ENCODE data around the gene BANP.
"Not testable (repeated sequence)": the region's sequence is repeated elsewhere in the genome, so short reads cannot be mapped to it uniquely, and the experiment has no call there.

BANP gene

DNA sequence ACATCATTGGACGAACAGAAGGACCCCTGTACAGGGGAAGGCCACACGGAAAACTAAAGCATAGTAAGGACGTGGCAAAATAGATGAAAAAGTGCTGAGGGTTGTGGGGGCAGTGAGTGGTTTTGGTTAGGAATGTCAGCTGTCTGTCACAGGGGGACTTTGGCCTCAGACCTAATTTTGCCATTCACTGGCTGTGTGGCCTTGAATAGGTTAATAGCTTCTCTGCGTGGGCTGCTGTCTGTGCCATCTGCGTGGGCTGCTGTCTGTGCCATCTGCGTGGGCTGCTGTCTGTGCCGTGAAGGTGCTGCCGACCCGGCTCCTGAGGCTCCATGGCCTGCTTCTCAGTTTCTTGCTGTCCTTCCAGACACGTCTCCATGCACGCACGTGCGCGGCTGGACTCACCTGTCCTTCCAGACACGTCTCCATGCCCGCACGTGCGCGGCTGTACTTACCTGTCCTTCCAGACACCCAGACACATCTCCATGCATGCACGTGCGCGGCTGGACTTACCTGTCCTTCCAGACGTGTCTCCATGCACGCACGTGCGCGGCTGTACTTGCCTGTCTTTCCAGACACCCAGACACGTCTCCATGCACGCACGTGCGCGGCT lies 47.1 kb downstream of the BANP start:
- not testable (repeated sequence) for H3K27me3 ChIP-seq (ENCODE audit: insufficient read depth, low read length); H2AFZ ChIP-seq (ENCODE audit: low read length, unreplicated experiment); H3K4me3 ChIP-seq (ENCODE audit: low read depth, low read length); H3K27ac ChIP-seq (ENCODE audit: low read depth, low read length); H3K79me2 ChIP-seq (ENCODE audit: control insufficient read depth, insufficient read depth, low read length, unreplicated experiment); H3K4me1 ChIP-seq (ENCODE audit: control insufficient read depth, insufficient read depth, low read length, unreplicated experiment); H3K36me3 ChIP-seq (ENCODE audit: insufficient read depth, low read length)

DNA sequence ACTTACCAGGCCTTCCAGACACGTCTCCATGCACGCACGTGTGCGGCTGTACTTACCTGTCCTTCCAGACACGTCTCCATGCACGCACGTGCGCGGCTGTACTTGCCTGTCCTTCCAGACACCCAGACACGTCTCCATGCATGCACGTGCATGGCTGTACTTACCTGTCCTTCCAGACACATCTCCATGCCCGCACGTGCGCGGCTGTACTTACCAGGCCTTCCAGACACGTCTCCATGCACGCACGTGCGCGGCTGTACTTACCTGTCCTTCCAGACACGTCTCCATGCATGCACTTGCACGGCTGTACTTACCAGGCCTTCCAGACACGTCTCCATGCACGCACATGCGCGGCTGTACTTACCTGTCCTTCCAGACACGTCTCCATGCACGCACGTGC lies 47.8 kb downstream of the BANP start:
- not testable (repeated sequence) for H3K79me2 ChIP-seq (ENCODE audit: control insufficient read depth, insufficient read depth, low read length, unreplicated experiment); H2AFZ ChIP-seq (ENCODE audit: low read length, unreplicated experiment); H3K4me3 ChIP-seq (ENCODE audit: low read depth, low read length)

DNA sequence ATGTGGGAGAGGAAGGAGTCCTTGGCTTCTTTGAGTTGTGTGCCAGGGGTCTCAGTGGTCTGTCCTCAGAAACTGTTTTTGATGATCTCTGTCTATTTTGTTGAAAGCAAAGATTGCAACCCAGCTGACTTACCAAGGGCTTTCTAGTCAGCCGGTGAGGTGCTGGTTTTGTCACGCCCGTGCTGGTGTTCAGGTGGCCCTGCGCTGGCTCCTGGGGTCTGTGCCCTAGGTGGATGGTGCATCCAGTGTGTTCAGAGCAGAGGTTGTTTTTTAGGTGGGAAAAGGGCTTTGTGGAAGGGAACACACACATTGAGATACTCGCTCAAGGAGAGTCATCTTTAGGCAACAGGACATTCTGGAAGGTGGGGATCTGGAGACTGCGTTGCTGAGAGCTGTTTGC lies 51.0 kb downstream of the BANP start:
- Histone ChIP-seq H3K27me3 (ENCODE audit: insufficient read depth, low read length) (no peaks in the 10 kb centered on the region), H3K4me3 (ENCODE audit: low read depth, low read length) (no peak overlapping the region), H3K36me3 (ENCODE audit: insufficient read depth, low read length) (no peaks in the 10 kb centered on the region), H3K4me1 (ENCODE audit: control insufficient read depth, insufficient read depth, low read length, unreplicated experiment) (no peaks in the 10 kb centered on the region), H3K79me2 (ENCODE audit: control insufficient read depth, insufficient read depth, low read length, unreplicated experiment) (no peaks in the 10 kb centered on the region), H2AFZ (ENCODE audit: low read length, unreplicated experiment) (no peak overlapping the region), H3K27ac (ENCODE audit: low read depth, low read length) (no peak overlapping the region)

More for the DNA sequence above, 47.8 kb downstream of the BANP start:
- H3K27ac ChIP-seq (ENCODE audit: low read depth, low read length); H3K4me1 ChIP-seq (ENCODE audit: control insufficient read depth, insufficient read depth, low read length, unreplicated experiment); H3K27me3 ChIP-seq (ENCODE audit: insufficient read depth, low read length); H3K36me3 ChIP-seq (ENCODE audit: insufficient read depth, low read length): not testable (repeated sequence)

DNA sequence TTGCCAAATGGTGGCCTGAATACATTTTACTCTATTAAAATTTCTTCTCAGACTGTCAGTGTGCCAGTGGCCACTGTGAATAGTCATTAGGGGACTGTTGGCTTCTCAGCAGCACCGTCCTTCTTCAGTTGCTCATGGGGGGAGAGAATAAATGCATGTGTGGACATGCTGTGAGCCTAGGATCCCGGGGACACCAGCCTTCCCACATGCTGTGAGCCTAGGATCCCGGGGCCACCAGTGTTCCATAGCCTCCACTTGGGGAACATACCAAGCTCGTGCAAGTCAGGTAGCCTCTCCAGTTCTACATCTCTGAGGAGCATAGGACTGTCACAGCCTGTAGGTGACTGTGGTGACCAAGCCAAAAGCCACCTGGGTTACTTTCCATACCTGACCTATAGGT lies 51.5 kb downstream of the BANP start:
- H3K79me2 ChIP-seq (ENCODE audit: control insufficient read depth, insufficient read depth, low read length, unreplicated experiment), result no peaks in the 10 kb centered on the region
- H3K4me3 ChIP-seq (ENCODE audit: low read depth, low read length), result no peak overlapping the region
- H3K36me3 ChIP-seq (ENCODE audit: insufficient read depth, low read length), result peaks cover under 1% of the 10 kb centered on the region; the same call in 1 of the 2 replicates
- no peaks in the 10 kb centered on the region for H3K27me3 ChIP-seq (ENCODE audit: insufficient read depth, low read length)
- no peak overlapping the region for H3K27ac ChIP-seq (ENCODE audit: low read depth, low read length)
- H2AFZ ChIP-seq (ENCODE audit: low read length, unreplicated experiment), result no peak overlapping the region
- H3K4me1 ChIP-seq (ENCODE audit: control insufficient read depth, insufficient read depth, low read length, unreplicated experiment), result no peaks in the 10 kb centered on the region

DNA sequence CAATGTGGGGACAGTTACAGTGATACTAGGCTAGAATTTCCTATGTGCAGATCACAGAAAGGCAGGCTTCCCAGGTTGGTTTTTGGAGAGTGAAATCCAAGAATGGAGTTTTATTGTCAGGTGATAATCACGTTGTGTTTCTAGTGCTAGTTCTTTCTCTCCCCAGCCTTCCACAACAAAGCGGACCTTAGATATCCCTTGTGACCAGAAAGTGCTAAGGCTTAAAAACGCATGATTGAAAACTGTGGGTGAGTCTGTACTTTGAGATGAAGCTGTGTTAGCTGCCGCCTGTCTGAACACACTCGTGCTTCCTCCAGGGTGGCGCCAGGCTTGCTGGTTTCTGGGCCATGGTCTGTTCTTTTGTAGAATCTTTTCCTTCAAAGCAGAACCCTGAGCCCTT lies 52.1 kb downstream of the BANP start:
- no peaks in the 10 kb centered on the region for H3K79me2 ChIP-seq (ENCODE audit: control insufficient read depth, insufficient read depth, low read length, unreplicated experiment)
- peaks cover 4% of the 10 kb centered on the region; the same call in 1 of the 2 replicates for H3K36me3 ChIP-seq (ENCODE audit: insufficient read depth, low read length)
- no peaks in the 10 kb centered on the region for H3K4me1 ChIP-seq (ENCODE audit: control insufficient read depth, insufficient read depth, low read length, unreplicated experiment)
- no peak overlapping the region for H3K27ac ChIP-seq (ENCODE audit: low read depth, low read length)
- H2AFZ ChIP-seq (ENCODE audit: low read length, unreplicated experiment), result no peak overlapping the region
- no peaks in the 10 kb centered on the region for H3K27me3 ChIP-seq (ENCODE audit: insufficient read depth, low read length)
- H3K4me3 ChIP-seq (ENCODE audit: low read depth, low read length), result no peak overlapping the region

DNA sequence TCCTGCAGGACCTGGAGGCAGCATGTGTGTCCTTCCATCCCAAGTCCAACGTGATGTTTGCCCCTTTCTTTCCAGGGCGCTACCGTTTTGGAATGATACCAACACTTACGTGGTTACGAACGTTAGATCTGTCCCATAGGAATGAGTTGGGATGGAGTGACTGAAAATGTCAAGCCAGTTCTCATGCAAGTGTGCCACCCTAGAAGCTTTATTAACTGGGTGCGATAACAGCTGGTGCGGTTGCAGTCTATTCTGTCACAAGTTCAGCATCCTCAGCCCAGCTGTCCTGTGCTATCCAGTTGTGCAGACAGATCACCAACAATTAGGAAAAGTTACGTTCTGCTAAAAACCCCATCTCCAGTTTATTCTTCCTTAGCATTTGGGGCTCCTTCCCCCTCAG lies 52.5 kb downstream of the BANP start:
- no peaks in the 10 kb centered on the region for H3K79me2 ChIP-seq (ENCODE audit: control insufficient read depth, insufficient read depth, low read length, unreplicated experiment)
- no peaks in the 10 kb centered on the region for H3K4me1 ChIP-seq (ENCODE audit: control insufficient read depth, insufficient read depth, low read length, unreplicated experiment)
- H3K27me3 ChIP-seq (ENCODE audit: insufficient read depth, low read length), result no peaks in the 10 kb centered on the region
- no peak overlapping the region for H2AFZ ChIP-seq (ENCODE audit: low read length, unreplicated experiment)
- no peak overlapping the region for H3K4me3 ChIP-seq (ENCODE audit: low read depth, low read length)
- no peak overlapping the region for H3K27ac ChIP-seq (ENCODE audit: low read depth, low read length)
- H3K36me3 ChIP-seq (ENCODE audit: insufficient read depth, low read length), result peaks cover 4% of the 10 kb centered on the region; the same call in 1 of the 2 replicates

DNA sequence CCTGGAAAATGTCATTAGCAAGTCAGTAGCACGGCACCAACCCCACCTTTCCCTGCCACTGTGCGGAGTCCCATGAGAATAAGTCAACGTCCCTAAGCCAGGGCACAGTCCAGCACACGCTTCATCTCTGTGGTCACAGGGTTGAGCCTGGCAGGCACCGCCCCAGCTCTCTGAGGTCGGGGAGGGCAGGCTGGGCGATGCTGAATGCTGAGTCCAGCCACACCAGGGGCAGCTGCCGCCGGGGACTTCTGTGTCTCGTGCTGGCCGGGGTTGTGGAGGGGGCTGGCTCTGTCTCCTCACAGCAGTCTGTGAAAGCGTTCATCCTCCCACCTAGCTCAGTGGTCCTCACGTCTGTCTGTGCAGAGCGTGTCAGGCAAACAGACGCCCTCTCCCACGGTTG lies 53.2 kb downstream of the BANP start:
- Histone ChIP-seq H3K79me2 (ENCODE audit: control insufficient read depth, insufficient read depth, low read length, unreplicated experiment) (no peaks in the 10 kb centered on the region), H3K27me3 (ENCODE audit: insufficient read depth, low read length) (no peaks in the 10 kb centered on the region), H3K4me3 (ENCODE audit: low read depth, low read length) (no peak overlapping the region), H3K36me3 (ENCODE audit: insufficient read depth, low read length) (peaks cover 4% of the 10 kb centered on the region; the same call in 1 of the 2 replicates), H3K4me1 (ENCODE audit: control insufficient read depth, insufficient read depth, low read length, unreplicated experiment) (no peaks in the 10 kb centered on the region), H3K27ac (ENCODE audit: low read depth, low read length) (no peak overlapping the region), H2AFZ (ENCODE audit: low read length, unreplicated experiment) (no peak overlapping the region)

DNA sequence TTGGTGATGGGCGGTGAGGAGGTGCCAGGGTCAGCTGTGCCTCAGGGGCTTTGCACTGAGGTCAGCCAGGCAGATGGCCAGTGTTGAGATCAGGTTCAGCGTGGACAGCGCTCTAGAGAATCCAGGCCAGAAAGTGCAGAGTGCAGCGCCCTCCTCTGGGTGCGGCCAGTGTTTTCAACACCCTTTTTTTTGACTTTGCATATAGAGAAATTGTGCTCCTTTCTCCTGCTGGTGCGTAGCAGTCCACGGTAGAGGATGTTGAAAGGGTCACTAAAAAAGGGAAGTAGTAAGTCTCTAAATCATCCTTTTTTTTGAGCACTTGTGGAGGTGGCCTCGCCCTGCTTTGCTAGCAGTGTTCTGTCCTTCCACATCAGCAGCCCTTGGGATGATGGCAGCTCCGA lies 53.9 kb downstream of the BANP start:
- Histone ChIP-seq H3K36me3 (ENCODE audit: insufficient read depth, low read length) (peaks cover 4% of the 10 kb centered on the region; the same call in 1 of the 2 replicates), H3K4me3 (ENCODE audit: low read depth, low read length) (no peak overlapping the region), H3K79me2 (ENCODE audit: control insufficient read depth, insufficient read depth, low read length, unreplicated experiment) (no peaks in the 10 kb centered on the region), H3K27me3 (ENCODE audit: insufficient read depth, low read length) (no peaks in the 10 kb centered on the region), H3K27ac (ENCODE audit: low read depth, low read length) (no peak overlapping the region), H2AFZ (ENCODE audit: low read length, unreplicated experiment) (no peak overlapping the region), H3K4me1 (ENCODE audit: control insufficient read depth, insufficient read depth, low read length, unreplicated experiment) (no peaks in the 10 kb centered on the region)

DNA sequence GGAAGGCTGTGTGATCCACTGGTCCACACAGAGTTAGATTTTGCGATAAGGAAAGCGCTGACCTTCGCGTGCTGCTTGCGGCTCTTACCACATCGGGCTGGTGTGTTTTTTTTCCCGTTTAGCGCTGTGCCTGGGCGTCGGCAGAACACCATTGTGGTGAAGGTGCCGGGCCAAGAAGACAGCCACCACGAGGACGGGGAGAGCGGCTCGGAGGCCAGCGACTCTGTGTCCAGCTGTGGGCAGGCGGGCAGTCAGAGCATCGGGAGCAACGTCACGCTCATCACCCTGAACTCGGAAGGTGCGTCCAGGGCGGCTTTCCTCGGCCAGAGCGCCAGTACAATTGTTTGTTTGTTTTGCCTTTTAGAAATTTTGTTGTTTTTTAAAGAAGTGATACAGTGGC lies 54.7 kb downstream of the BANP start:
- Histone ChIP-seq H2AFZ (ENCODE audit: low read length, unreplicated experiment) (no peak overlapping the region), H3K27me3 (ENCODE audit: insufficient read depth, low read length) (no peaks in the 10 kb centered on the region), H3K27ac (ENCODE audit: low read depth, low read length) (no peak overlapping the region), H3K79me2 (ENCODE audit: control insufficient read depth, insufficient read depth, low read length, unreplicated experiment) (no peaks in the 10 kb centered on the region), H3K36me3 (ENCODE audit: insufficient read depth, low read length) (peaks cover 4% of the 10 kb centered on the region; the same call in 1 of the 2 replicates), H3K4me1 (ENCODE audit: control insufficient read depth, insufficient read depth, low read length, unreplicated experiment) (no peaks in the 10 kb centered on the region), H3K4me3 (ENCODE audit: low read depth, low read length) (no peak overlapping the region)

DNA sequence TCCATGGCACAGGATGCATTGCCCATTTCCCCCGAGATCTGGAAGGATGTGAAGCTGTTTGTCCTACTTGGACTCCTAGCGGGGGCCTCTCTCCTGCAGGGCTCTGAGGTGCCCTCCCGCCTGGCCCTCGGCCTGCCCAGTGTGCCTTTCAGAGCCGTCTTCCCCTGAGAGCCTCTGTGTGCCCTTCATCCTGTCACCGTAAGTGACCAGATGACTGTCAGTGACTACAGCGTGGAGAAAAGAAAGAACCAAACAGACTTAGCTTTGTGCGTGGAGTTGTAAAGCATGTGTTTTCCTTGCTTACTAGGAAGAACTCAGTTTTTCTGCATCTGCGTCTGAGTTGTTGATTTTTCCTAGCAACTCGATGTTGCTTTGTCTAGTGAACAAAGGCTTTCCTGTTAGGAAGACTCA lies 56.1 kb downstream of the BANP start:
- no peaks in the 10 kb centered on the region for H3K79me2 ChIP-seq (ENCODE audit: control insufficient read depth, insufficient read depth, low read length, unreplicated experiment)
- H2AFZ ChIP-seq (ENCODE audit: low read length, unreplicated experiment), result no peak overlapping the region
- no peak overlapping the region for H3K27ac ChIP-seq (ENCODE audit: low read depth, low read length)
- no peaks in the 10 kb centered on the region for H3K4me1 ChIP-seq (ENCODE audit: control insufficient read depth, insufficient read depth, low read length, unreplicated experiment)
- no peak overlapping the region for H3K4me3 ChIP-seq (ENCODE audit: low read depth, low read length)
- peaks cover 4% of the 10 kb centered on the region; the same call in 1 of the 2 replicates for H3K36me3 ChIP-seq (ENCODE audit: insufficient read depth, low read length)
- H3K27me3 ChIP-seq (ENCODE audit: insufficient read depth, low read length), result no peaks in the 10 kb centered on the region

DNA sequence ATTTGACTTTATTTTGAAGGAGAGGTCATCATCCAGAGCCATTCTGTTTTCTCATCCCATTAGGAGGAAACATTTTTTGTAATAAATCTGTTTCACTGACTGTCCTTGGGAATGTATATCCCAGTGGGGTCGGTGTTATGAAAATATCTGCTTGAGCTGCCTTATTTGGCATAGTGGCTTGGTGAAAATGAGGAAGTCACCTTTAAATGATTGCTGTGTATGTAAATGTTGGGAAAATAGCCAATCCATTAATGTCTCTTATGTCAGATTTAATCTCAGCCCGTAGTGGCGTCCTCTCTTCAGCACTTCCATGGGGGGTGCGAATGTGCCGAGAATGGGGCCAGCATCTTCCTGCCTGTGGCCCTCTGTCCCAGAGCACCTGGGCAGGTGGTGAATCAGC lies 57.6 kb downstream of the BANP start:
- Histone ChIP-seq H3K27me3 (ENCODE audit: insufficient read depth, low read length) (no peaks in the 10 kb centered on the region), H3K4me1 (ENCODE audit: control insufficient read depth, insufficient read depth, low read length, unreplicated experiment) (peaks cover 1% of the 10 kb centered on the region), H3K79me2 (ENCODE audit: control insufficient read depth, insufficient read depth, low read length, unreplicated experiment) (no peaks in the 10 kb centered on the region), H3K4me3 (ENCODE audit: low read depth, low read length) (no peak overlapping the region), H3K27ac (ENCODE audit: low read depth, low read length) (no peak overlapping the region), H3K36me3 (ENCODE audit: insufficient read depth, low read length) (peaks cover 4% of the 10 kb centered on the region; the same call in 1 of the 2 replicates), H2AFZ (ENCODE audit: low read length, unreplicated experiment) (no peak overlapping the region)
